GM21619 (cell line): ENCODE results near the gene CNOT8.

Experiments used
- ATAC-seq: cut with Tn5 transposase; IDR thresholded peaks from one replicate; pipeline ENCODE4 v1.9.1; 2021; ENCODE audit not compliant: unreplicated experiment

CNOT8 gene

GRCh38 chr5:154916874-154917273 is 58.4 kb downstream of the CNOT8 start:
- no peak for ATAC-seq

- no peak for ATAC-seq
Measured at GRCh38 chr5:154917757-154918156, 59.3 kb downstream of the CNOT8 start.

GRCh38 chr5:154923441-154924430 is 65.3 kb downstream of the CNOT8 start:
- no peak for ATAC-seq
